IPS DF 4.7 (cell line): ENCODE results near the gene SMOC2.

ENCODE experiments used
- DNase-seq: peaks from one replicate; pipeline ENCODE4 v3.0.0-alpha.2; 2013; ENCODE audit warnings: low spot score; ENCODE audit errors: extremely low read depth

Gene SMOC2

DNA sequence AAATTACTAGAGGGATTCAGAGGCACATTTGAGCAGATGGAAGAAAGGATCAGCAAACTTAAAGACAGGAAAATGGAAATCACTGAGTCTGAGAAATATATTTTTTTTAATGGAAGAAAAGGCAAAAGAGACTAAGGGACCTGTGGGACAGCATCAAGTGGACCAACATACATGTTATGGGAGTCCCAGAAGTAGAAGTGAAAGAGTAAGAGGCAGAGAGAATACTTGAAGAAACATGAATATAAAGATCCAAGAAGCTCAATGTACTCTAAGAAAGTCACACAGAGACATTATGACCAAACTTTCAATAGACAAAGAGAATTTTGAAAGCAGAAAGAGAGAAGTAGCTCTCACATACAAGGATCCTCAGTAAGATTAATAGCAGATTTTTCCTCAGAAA, 39.5 kb downstream of the SMOC2 start:
- DNase-seq = no peak

DNA sequence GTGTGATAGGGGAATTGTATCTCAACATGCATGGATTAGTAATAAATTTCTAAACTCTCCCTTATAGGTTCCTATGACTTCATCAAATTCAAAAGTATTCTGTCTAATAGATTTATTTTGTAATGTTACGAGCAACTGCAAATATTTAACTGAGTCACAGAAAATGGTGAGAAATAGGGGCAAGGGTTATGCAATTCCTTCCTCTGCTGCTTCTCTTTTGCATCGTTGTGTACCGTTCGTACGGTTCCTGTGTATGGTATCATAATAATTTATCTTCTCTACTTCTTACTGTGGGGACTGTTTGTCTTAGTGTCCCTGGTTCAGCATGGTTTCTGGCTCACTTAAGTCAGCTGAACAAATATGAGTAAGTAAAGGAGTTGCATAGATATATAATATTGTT, 44.8 kb downstream of the SMOC2 start:
- no peak for DNase-seq

DNA sequence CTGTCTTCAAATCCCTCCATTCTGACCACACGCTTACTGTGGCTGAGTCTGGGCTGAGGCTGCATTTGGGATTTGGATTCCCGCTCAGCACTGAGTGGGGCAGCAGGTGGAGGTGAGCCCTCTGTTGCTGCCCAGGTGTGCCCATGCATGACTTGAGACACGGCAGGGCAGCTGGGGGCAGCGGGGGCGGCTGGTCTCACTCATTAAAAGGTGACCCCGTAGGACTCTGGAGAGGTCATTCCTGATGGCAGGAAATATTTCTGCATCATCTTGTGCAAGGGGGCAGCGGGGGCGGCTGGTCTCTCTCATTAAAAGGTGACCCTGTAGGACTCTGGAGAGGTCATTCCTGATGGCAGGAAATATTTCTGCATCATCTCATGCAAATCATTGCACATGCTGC, 49.8 kb downstream of the SMOC2 start:
- no peak for DNase-seq

DNA sequence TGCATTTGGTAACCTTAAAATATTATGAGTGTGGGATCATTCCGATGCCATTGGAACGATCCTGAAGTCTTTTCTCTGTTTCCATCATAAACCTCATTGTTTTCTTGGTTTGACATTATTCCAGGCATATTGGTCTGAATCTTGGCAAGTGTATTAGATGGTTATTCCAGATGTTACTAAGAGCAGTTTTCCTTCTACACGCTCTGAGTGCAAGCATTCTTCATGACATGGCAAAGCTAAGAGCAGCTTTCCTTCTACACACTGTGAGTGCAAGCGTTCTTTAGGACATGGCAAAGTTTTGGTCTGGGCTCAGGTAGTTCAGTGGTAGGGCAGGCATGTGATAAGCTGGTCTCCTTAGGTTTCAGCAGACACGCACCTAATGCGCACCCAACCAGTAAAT, 53.0 kb downstream of the SMOC2 start:
- DNase-seq = no peak

DNA sequence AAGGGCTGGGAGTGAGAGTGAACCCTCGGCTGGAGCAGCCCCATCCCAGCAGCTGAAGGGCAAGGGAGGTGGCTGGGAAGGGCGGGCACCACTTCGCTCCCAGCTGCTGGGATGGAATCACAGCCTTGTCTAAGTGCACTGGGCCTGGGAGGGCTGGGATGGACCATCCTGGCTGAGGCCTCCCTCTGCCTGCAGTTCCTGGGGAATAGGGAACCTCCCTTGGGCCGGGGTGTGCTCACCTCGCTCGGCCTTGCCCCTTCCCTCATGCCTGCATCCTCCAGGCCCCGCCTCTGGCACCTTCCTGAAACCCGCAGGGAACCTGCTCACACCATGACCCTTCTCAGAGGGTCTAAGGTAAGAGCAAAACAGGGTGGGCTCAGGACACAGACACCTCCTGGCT, 53.7 kb downstream of the SMOC2 start:
- no peak for DNase-seq

DNA sequence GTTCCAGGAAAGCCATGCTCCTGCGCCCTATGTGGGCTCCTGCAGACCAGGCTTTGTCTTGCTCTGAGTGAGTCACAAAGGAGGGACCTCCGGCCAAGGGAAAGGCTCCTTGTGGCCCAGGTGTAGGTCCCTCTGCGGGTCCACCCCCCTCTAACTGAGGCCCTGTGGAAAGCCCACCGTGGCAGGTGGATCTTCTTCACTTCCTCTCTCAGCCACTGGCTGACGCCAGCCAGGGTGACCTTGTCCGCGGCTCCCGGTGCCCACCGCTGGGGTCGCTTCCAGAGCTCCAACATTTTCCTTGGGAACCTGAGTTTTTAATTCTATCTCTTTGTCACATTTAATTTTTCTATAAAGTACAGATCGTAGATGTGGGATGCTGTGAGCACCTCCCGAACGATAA, 54.1 kb downstream of the SMOC2 start:
- DNase-seq = no peak

DNA sequence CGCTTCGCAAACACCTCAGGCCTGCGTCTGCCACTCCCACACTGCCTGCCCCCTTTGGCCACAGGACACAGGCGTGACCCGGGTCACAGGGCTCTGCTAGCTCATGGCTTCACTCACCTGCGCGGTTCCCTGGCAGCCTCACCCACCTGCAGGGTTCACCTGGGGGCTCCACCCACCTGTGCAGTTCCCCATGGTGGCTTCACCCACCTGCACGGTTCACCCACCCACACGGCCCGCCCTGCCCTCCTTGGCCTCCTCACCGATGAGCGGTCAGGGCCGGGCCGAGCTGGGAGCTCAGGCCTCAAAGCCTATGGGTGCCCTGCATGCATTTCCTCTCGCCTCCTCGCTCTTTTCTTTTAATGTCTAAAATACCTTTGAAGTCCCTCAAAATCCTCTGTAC, 54.7 kb downstream of the SMOC2 start:
- DNase-seq = no peak

DNA sequence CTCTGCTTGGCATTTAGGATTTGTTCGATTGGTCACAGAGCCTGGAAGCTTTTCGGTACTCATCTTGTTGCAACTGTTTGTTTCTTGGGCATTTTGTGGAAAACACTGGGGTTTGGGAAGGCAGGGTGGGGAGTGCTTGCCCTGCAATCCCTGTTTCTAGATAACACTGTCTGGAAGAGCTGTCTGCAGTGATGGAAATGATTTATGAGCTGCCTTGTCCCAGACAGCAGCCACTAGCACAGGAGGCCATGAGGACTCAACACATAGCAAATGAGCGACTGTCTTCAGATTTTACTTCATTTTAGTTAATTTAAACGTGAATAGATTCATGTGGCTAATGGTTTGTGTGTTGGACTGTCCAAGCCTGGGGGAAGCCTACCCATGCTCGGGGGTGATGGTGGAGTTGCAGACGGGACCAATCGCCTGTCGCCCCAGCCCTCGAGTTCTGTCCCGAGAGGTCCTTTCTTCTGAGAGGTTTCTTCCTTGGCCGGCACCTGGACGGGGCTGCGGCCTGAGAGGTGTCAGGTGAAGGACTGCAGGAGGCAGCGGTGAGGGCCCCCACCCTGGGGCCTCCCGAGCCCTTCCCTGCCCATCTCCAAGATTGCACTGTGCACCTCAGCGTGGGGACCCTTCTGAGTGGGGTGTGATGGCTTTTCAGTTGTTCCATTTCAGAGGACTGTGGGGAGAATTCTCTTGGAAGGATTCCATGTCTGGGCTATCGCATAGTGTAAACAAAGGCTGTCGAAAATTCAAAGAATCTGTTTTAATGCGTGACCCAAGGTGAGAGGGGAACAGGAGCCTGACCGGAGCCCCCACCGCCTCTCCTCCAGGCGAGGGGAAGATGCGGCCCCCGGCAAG, 55.4 kb downstream of the SMOC2 start:
- no peak for DNase-seq

DNA sequence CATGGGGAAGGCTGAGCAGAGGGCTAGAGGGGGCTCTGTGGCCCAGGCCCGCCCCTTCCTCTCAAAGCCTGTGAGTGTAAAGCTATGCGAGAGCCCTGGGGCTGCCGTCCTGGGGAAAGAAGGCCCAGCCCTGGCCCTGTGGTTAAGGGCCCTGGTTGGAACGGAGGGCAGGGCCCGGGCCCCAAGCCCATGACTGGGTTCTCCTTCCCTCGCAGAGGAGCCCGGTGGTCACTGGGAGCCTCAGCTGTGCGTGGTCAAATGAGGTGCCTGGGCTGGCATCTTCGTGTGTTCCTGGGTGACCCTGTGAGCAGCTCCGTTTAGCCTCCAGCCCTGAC, 56.0 kb downstream of the SMOC2 start:
- DNase-seq = no peak

DNA sequence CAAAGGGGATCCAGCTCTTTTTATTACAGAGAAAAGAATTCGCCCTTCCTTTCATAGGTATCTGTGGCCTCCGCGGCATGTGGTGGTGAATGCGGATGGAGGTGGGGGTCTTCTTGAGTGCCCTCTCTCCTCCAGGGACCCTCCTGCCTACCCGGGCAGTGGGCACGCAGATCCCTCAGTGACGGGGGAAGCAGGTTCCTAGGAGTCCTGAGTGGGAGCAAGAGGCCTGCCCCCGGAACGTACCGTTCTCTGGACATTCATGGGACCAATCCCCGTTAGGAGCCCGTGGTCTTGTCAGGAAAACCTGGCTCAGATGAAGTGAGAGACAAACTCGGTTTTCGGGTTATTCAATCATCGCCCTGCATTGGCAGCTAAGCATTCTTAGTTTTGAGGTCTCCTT, 56.4 kb downstream of the SMOC2 start:
- DNase-seq = no peak

DNA sequence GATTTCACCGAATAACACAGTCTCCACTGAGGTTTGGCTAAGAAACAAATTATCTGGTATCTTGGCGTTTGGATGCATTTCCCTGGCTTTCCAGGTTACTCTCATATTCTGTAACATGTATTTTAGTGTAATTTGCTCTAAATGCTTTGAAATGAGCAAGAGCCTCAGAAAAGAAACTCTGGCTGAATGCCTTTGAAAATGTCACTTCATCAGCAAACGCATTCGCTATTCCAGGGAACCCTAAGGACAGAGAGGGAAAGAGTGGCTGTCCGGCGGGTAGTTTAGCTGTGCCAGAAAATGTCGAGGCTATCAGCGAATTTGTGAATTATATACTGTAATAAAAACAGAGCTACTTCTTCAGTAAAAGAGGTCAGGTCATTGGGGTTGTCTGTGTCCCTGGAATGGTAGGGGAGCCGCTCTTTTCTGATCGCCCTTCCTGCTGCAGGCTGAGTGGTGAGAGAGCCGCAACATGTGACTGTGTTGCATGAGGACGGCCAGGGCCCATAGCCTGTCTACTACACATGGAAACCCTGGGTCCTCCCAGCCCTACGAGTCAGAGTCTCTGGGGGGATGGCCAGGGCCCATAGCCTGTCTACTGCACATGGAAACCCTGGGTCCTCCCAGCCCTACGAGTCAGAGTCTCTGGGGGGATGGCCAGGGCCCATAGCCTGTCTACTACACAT, 57.3 kb downstream of the SMOC2 start:
- no peak for DNase-seq

DNA sequence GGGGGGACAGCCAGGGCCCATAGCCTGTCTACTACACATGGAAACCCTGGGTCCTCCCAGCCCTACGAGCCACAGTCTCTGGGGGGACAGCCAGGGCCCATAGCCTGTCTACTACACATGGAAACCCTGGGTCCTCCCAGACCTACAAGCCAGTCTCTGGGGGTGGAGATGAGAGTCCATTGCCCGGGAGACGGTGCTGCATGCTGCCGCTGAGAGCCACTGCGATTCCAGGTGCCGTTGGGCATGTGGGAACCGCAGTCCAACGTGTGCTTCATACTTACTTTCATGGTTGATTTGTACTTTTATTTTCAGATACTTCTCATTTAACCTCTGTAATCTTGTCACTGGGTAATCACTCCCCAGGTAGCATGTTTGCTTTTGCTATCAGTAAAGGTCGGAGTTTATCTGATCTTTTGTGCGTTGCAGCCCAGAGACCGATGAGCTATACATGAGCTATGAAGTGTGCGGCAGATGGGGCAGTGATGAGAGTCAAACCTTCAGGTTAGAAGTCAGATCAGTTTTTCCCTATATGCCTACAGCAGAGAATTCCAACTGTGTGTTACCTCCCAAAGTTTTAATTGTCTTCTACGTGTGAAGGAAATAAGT, 58.2 kb downstream of the SMOC2 start:
- DNase-seq = no peak

DNA sequence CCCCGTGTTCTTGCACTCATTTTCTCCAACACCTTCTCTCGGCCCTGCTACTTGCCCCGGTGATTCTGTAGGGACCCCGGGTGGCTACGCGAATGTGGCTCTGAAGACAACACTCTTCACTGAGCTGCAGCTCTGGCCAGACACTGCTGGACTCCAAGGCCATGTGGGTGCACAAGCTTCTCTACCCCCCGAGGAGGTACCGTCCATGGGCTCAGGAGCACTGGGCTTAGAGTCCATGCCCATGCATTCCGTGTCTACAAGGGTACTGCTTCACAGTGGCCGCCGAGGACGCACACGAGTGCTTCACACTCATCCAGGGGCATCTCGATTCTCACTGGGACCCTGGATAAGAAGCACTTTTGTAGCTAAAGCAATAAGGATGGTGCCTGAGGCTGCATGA, 59.5 kb downstream of the SMOC2 start:
- DNase-seq = no peak

DNA sequence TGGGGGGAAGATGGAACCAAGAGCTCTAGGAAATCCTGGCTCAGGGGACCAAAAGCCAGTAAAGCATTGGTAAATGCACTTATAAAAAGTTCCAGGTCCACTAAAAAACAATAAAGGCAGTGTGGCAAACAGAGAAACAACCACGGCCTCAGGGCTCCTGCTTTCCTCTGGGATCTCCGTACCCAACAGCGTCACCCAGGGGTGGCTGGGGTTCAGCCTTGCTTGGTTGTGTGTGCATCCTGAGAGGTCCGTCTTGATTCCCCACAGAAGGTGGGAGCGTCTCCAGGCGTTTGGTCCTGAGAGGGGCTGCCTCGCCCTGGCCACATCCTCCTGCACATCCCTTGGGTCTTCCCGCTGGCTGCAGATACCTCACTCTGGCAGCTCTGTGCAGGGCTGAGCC, 60.6 kb downstream of the SMOC2 start:
- no peak for DNase-seq

DNA sequence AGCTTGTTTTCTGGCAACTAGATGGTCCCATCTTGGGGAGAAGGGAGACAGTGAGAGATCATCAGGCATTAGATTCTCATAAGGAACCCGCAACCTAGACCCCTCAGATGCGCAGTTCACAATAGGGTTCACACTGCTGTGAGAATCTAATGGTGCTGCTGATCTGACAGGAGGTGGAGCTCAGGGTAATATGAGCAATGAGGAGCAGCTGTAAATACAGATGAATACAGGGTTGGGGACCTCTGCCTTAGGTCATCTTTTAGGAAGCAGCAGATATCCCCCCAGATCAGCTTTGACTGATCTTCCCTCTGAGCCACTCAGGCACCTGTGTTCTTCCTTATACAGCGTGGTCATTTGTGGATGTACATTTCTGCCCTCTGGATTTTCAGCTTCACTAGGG, 63.4 kb downstream of the SMOC2 start:
- DNase-seq = no peak

DNA sequence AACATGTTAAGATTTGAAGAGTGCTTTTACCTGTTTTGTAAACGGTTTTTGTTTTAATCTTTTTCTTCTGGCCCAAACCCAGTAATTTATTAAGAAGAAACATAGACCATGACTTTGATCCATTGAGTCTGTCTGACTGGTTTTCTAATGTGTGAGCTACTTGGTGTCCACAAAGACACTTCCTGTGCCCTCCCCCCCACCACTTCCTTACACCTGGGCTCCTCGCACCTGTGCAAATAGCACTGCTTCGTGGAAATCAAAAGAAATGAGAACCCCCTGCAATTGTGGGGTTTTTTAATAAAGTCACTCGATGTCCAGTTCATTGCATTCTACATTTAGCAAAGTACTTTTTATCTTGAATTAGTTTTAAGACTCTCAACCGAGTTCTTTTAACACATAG, 65.5 kb downstream of the SMOC2 start:
- DNase-seq = no peak

DNA sequence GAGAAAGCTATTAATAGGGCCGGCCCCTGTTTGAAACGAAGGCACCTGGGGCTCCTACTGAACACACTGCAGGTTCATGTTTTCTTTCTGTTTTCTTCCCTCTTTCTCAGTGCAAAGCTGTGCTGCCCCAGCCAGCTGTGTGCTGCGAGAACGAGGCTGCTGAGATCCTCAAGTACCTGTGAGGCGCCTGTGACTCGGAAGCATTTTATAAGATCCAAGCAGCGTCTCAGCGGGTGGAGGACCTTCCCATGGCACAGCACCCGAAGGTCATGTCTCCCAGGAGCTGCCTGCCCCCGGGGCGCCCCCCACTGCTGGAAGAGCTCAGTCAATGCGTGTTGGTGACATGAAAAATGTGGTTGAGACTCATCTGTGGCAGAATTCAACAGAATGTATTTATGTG, 66.3 kb downstream of the SMOC2 start:
- no peak for DNase-seq

DNA sequence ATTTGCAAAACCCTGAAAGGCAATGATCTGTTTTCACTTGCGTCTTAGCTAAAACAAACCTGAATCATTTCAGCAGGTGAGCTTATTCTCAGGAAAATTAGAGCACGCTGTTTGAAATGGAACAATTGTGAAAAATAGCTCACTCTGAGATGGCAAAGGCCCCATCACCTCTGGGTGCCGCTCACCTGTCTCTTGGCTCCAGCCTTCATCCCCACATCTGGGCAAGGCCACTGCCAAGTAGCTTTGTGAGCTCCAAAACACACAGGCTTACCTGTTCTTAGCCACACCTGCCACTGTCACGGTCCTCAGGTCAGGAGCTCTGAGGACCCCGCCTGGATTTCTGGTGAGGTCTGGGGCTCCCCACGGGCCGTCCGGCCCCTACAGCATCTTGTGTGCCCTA, 66.7 kb downstream of the SMOC2 start:
- no peak for DNase-seq

DNA sequence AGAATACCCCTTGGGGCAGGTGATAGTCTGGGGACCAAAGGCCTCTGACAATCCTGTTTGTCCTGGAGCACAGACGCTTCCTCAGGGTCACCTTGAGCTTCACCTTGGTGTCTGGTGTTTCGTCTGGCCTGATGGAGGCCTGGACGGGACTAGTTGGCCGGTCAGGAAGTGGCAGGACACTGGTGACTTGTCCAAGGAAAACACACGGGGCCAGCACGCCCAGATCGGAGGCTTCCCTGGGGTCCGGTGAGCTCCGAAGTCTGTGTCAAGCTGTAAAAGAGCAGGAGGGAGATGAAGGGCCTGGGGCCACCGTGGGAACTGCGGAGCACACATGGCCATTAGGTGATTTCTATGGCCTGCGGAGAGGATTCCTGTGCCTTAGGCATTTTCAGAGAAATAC, 67.9 kb downstream of the SMOC2 start:
- DNase-seq = no peak

DNA sequence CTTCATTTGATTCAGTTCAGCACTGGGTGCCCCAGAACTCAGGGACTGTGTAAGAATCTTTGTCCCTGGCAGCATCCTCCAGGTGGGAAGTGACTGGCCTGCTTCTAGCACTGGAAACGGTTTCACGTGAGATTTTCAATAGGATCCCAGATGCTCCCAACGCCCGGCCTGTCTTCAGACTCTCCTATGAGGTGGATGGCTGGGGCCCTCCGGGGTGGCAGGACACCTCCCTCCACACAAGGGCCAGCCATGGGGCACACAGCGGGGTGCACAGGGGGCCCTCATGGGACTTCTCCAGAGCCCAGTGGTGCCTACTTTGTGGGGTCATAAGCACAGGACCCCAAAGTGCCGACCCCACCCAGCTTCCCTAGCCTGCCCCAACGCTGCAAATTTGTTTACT, 72.8 kb downstream of the SMOC2 start:
- no peak for DNase-seq

DNA sequence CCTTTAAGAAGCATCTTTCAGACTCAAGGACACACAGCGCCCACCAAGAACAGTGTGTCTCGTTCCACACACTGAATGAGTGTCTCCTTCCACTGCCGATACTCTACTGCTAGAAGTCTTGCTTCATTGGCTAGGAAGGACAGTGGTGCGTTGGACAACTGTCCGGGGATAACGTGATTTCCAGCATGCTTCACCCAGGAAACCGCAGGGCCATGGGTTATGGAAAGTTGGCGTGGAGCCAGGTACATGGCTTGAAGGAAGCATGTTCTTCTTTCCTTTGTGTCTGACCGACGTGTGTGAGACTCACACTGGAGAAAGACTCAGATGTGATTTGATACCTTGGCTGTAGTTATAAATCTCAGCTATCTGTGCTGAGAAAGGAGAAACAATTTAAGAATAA, 73.2 kb downstream of the SMOC2 start:
- no peak for DNase-seq

DNA sequence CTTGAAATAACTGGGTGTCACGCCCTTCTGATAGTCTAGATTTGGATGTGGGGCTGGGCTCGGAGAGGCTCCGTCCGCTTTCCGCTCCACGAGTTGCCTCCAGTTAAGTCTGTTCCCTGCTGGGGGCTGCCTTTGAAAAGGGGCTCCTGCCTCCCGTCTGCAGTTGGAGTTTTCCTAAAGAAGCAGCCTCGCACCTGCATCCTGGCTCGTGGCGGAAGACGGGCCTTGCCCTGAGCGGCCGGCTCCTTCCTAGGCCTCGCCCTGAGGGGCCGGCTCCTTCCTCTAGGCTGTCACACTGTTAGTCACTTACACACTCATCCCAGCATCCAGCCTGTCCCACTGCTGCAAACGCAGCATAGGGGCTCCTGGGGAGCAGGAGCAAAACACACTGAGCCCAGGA, 74.4 kb downstream of the SMOC2 start:
- DNase-seq = no peak
